Muscle of leg (tissue), 11 donors: ENCODE results near the gene YTHDF1. TPM values are rescaled to one million over a fixed set of nuclear protein-coding genes. Genes with fewer than 3 reads are reported as not detected.

Experiments used
- DNase-seq: peaks from one replicate; pipeline ENCODE4 v3.0.0; 2013
- H3K27ac ChIP-seq: one replicate; pipeline ENCODE4 v1.5.1; 2013; ENCODE audit warnings: mild to moderate bottlenecking, low read length, control low read depth
- H3K27me3 ChIP-seq: one replicate; pipeline ENCODE4 v1.6.1; 2013; ENCODE audit warnings: low read length; ENCODE audit not compliant: control insufficient read depth, insufficient read depth
- H3K36me3 ChIP-seq: one replicate; pipeline ENCODE4 v1.6.1; 2013; ENCODE audit warnings: low read length; ENCODE audit not compliant: control insufficient read depth, insufficient read depth
- H3K4me1 ChIP-seq: one replicate; pipeline ENCODE4 v1.6.1; 2013; ENCODE audit warnings: low read length; ENCODE audit not compliant: control insufficient read depth, insufficient read depth
- H3K4me3 ChIP-seq: one replicate; pipeline ENCODE4 v1.5.1; 2013; ENCODE audit warnings: low read length, control low read depth
- H3K9me3 ChIP-seq: replicated peaks from 2 replicates; pipeline ENCODE4 v1.6.1; 2013; ENCODE audit warnings: low read depth, low read length; ENCODE audit not compliant: control insufficient read depth
- WGBS: methylation state at CpG from one replicate; pipeline ENCODE4 v1.1.5; 2013; ENCODE audit warnings: missing lambda C conversion rate; ENCODE audit not compliant: insufficient coverage; 5-methylcytosine and 5-hydroxymethylcytosine counted together
- polyA plus RNA-seq, 8 donors: library from polyadenylated mRNA; unstranded; fragments of 120-200 nt; gene quantifications; one replicate each; pipeline versions ENCODE4 v1.2.1 to v1.2.3, GENCODE V29; 2013; ENCODE audit warnings: inconsistent platforms in 1 of 8, low replicate concordance in 1 of 8; ENCODE audit not compliant: insufficient read length in 8 of 8, insufficient read depth in 1 of 8
- total RNA-seq: library from RNA; stranded (reverse); fragments of 120-200 nt; gene quantifications from one replicate; pipeline ENCODE4 v1.2.4, GENCODE V29; 2013

Gene YTHDF1
- total and polyA plus RNA-seq, 9 donors, result 16.8 to 34.7 (median 28.4) TPM

GRCh38 chr20:63174309-63175037, 41.5 kb downstream of the YTHDF1 start:
- Histone ChIP-seq H3K27ac (no peak overlapping the region), H3K9me3 (no peaks in the 10 kb centered on the region), H3K4me1 (peaks cover 10% of the 10 kb centered on the region), H3K27me3 (peaks cover 91% of the 10 kb centered on the region), H3K4me3 (no peak overlapping the region), H3K36me3 (no peaks in the 10 kb centered on the region)
- DNase-seq, result no peak
- WGBS, result 33% methylated on average over 2 of the region's 16 CpGs

- DNase-seq, result no peak
- H3K36me3 ChIP-seq, result no peaks in the 10 kb centered on the region
- H3K4me3 ChIP-seq, result no peak overlapping the region
- WGBS, result 29% methylated on average over 19 of the region's 22 CpGs
- H3K27me3 ChIP-seq, result peaks cover 90% of the 10 kb centered on the region
- no peak overlapping the region for H3K27ac ChIP-seq
- H3K9me3 ChIP-seq, result no peaks in the 10 kb centered on the region
- peaks cover 6% of the 10 kb centered on the region for H3K4me1 ChIP-seq
Measured at GRCh38 chr20:63173552-63174191, 42.3 kb downstream of the YTHDF1 start.

- no peaks in the 10 kb centered on the region for H3K36me3 ChIP-seq
- 25% methylated on average over 7 of the region's 8 CpGs for WGBS
- H3K4me3 ChIP-seq, result no peak overlapping the region
- H3K27ac ChIP-seq, result no peak overlapping the region
- peaks cover under 1% of the 10 kb centered on the region for H3K4me1 ChIP-seq
- no peaks in the 10 kb centered on the region for H3K9me3 ChIP-seq
- peaks cover 82% of the 10 kb centered on the region for H3K27me3 ChIP-seq
- no peak for DNase-seq
Measured at GRCh38 chr20:63172726-63173125, 43.2 kb downstream of the YTHDF1 start.

DNA sequence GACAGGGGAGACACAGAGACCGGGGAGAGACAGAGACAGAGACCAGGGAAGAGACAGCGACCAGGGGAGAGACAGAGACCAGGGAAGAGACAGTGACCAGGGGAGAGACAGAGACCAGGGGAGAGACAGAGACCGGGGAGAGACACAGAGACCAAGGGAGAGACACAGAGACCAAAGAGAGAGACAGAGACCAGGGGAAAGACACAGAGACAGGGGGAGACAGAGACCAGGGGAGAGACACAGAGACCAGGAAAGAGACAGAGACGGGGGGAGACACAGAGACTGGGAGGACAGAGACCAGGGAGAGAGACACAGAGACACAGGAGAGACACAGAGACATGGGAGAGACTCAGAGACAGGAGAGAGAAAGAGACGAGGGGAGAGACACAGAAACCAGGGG, 43.9 kb downstream of the YTHDF1 start:
- Histone ChIP-seq H3K27ac (no peak overlapping the region), H3K36me3 (no peaks in the 10 kb centered on the region), H3K4me3 (no peak overlapping the region), H3K9me3 (no peaks in the 10 kb centered on the region), H3K27me3 (peaks cover 77% of the 10 kb centered on the region), H3K4me1 (no peaks in the 10 kb centered on the region)
- WGBS, result 83% methylated on average over 5 of the region's 5 CpGs
- DNase-seq, result no peak

GRCh38 chr20:63169681-63170080, 46.2 kb downstream of the YTHDF1 start:
- DNase-seq, result no peak
- peaks cover 54% of the 10 kb centered on the region for H3K27me3 ChIP-seq
- no peaks in the 10 kb centered on the region for H3K4me1 ChIP-seq
- no peaks in the 10 kb centered on the region for H3K9me3 ChIP-seq
- no peaks in the 10 kb centered on the region for H3K36me3 ChIP-seq
- 30% methylated on average over 6 of the region's 6 CpGs for WGBS
- no peak overlapping the region for H3K27ac ChIP-seq
- no peak overlapping the region for H3K4me3 ChIP-seq

- Histone ChIP-seq H3K4me1 (no peaks in the 10 kb centered on the region), H3K27me3 (peaks cover 51% of the 10 kb centered on the region), H3K36me3 (no peaks in the 10 kb centered on the region), H3K4me3 (no peak overlapping the region), H3K27ac (no peak overlapping the region), H3K9me3 (no peaks in the 10 kb centered on the region)
- no peak for DNase-seq
- 74% methylated on average over 7 of the region's 12 CpGs for WGBS
Measured at GRCh38 chr20:63168861-63169260, 47.1 kb downstream of the YTHDF1 start.

- DNase-seq, result no peak
- WGBS, result 80% methylated on average over 19 of the region's 23 CpGs
- peaks cover 51% of the 10 kb centered on the region for H3K27me3 ChIP-seq
Measured at GRCh38 chr20:63167918-63168520, 47.9 kb downstream of the YTHDF1 start.

GRCh38 chr20:63167026-63167917, 48.7 kb downstream of the YTHDF1 start:
- Histone ChIP-seq H3K27ac (no peak overlapping the region), H3K9me3 (no peaks in the 10 kb centered on the region), H3K4me3 (no peak overlapping the region), H3K27me3 (peaks cover 48% of the 10 kb centered on the region), H3K36me3 (no peaks in the 10 kb centered on the region), H3K4me1 (no peaks in the 10 kb centered on the region)
- no peak for DNase-seq
- WGBS, result 47% methylated on average over 17 of the region's 24 CpGs

More at GRCh38 chr20:63167918-63168520, 47.9 kb downstream of the YTHDF1 start:
- Histone ChIP-seq H3K36me3 (no peaks in the 10 kb centered on the region), H3K27ac (no peak overlapping the region), H3K4me3 (no peak overlapping the region), H3K4me1 (no peaks in the 10 kb centered on the region), H3K9me3 (no peaks in the 10 kb centered on the region)

DNA sequence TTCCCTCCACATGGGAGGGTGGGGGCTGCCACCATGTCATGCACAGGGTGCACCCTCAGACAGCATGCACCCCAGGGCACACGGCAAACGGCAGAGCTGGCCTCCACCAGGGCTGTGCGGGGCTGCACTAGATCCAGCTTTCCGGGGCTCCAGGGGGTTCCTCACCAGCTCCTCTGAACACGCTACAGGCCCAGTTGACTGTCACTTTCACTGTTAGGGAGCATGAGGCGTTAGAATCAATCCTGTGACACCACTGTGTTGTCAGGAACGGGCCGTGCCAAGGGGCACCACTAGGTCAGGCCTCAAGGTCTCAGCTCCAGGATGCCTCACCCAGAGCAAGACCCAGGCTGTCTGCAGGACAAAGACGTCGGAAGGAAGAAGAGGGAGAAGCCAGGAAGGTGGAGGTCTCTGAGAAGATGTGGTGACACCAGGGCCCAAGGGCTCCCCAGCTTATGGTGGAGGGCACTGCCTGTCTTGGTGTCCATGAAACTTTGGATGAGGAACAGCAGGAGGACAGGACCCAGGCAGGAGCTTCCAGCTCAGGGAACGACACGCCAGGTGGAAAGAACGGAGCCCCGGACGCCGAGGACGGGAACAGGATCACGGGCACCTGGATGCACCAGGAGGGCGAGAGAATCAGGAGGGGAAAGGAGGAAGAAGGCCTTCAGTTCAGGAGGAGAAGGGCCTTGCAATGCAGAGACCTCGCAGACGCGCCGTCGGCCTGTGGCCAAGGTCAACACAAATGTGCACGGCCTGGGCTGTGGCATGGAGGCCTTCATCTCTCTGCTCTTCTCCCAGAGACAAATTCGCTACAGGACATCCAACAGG, 49.5 kb downstream of the YTHDF1 start:
- Histone ChIP-seq H3K27me3 (peaks cover 45% of the 10 kb centered on the region), H3K4me1 (no peaks in the 10 kb centered on the region), H3K4me3 (no peak overlapping the region), H3K27ac (no peak overlapping the region), H3K9me3 (no peaks in the 10 kb centered on the region), H3K36me3 (no peaks in the 10 kb centered on the region)
- no peak for DNase-seq
- 88% methylated on average over 26 of the region's 26 CpGs for WGBS
